WTC11 (cell line): ENCODE data around the gene ACBD5.

Source experiments
- TF ChIP-seq, protein P1 (sequence below): fragments of 200-600 bp; IDR thresholded peaks from 2 replicates; pipeline ENCODE4 v1.8.0; 2022; ENCODE audit warnings: antibody characterized with exemption
- TF ChIP-seq, protein P2 (sequence below): sonication (generic); formaldehyde crosslinking; IDR thresholded peaks from 2 replicates; pipeline ENCODE4 v1.8.1; 2022; ENCODE audit warnings: low read depth, missing genetic modification reagents, borderline replicate concordance

DNA sequence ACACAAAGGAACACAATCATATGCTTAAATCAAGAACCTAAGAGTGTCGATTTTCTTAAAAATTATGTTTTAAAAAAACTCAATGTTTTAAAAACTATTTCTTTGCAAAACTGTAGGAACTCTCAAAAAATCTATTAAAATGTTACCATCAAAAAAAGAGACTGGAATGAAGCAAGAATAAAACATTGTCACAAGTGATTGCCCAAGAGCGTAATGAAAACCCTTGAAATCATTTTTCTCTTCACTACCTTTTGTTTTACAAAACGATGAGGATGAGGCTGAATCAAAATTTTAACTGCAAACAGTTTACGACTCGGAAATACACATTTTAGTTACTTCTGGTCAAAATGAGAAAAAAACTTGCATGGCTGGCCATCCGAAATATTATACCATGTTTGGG lies 87.3 kb downstream of the ACBD5 start:
- TF ChIP-seq, protein P1, sequence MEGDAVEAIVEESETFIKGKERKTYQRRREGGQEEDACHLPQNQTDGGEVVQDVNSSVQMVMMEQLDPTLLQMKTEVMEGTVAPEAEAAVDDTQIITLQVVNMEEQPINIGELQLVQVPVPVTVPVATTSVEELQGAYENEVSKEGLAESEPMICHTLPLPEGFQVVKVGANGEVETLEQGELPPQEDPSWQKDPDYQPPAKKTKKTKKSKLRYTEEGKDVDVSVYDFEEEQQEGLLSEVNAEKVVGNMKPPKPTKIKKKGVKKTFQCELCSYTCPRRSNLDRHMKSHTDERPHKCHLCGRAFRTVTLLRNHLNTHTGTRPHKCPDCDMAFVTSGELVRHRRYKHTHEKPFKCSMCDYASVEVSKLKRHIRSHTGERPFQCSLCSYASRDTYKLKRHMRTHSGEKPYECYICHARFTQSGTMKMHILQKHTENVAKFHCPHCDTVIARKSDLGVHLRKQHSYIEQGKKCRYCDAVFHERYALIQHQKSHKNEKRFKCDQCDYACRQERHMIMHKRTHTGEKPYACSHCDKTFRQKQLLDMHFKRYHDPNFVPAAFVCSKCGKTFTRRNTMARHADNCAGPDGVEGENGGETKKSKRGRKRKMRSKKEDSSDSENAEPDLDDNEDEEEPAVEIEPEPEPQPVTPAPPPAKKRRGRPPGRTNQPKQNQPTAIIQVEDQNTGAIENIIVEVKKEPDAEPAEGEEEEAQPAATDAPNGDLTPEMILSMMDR = no peak
- TF ChIP-seq, protein P2, sequence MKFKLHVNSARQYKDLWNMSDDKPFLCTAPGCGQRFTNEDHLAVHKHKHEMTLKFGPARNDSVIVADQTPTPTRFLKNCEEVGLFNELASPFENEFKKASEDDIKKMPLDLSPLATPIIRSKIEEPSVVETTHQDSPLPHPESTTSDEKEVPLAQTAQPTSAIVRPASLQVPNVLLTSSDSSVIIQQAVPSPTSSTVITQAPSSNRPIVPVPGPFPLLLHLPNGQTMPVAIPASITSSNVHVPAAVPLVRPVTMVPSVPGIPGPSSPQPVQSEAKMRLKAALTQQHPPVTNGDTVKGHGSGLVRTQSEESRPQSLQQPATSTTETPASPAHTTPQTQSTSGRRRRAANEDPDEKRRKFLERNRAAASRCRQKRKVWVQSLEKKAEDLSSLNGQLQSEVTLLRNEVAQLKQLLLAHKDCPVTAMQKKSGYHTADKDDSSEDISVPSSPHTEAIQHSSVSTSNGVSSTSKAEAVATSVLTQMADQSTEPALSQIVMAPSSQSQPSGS = no peak
